ENCODE measurements around the gene GRM7. TPM values are rescaled to one million over a fixed set of nuclear protein-coding genes. Genes with fewer than 3 reads are reported as not detected.

Gene GRM7
- total and polyA plus RNA-seq, 9 of the 15 experiments (the other 6 are each of a cell fraction or from before 2014, with no cell fraction given), result not detected

- no peaks in the 10 kb centered on the region for H3K27me3 ChIP-seq (ENCODE audit: control insufficient read depth in 2 of 2, insufficient read depth in 2 of 2, low read length in 2 of 2)
- no peaks in the 10 kb centered on the region for H3K4me1 ChIP-seq (replicated peaks in 1 of 2; ENCODE audit: control insufficient read depth in 2 of 2, insufficient read depth in 2 of 2, low read length in 2 of 2)
- ChIA-PET CTCF (ENCODE audit: low intra/inter-chr PET ratio) (no interaction called here), POLR2A (no interaction called here)
- no peak overlapping the region for H3K4me2 ChIP-seq (ENCODE audit: insufficient read depth, low read length)
- TF ChIP-seq CHD4 (IDR thresholded peaks at IDR 0.05; ENCODE audit: insufficient read depth, insufficient replicate concordance, low read depth, low read length, poor library complexity, severe bottlenecking), result no peak
- no peak for TF ChIP-seq HDAC8 (tag; IDR thresholded peaks at IDR 0.05)
- TF ChIP-seq ZFPM2 (CRISPR knock-in tag; IDR thresholded peaks at IDR 0.05), result no peak
- TF ChIP-seq FOXA1 (IDR thresholded peaks at IDR 0.05; ENCODE audit: borderline replicate concordance), result no peak
- TF ChIP-seq HDAC2 (IDR thresholded peaks at IDR 0.05), result no peak
- no peak for TF ChIP-seq CHAMP1 (IDR thresholded peaks at IDR 0.05)
- no peak for TF ChIP-seq AFF4 (CRISPR knock-in tag; IDR thresholded peaks at IDR 0.05)
- in situ Hi-C loops (cut with MboI), result no loop called here
- H4K20me1 ChIP-seq (replicated peaks; ENCODE audit: control insufficient read depth, insufficient read depth, low read length), result no peaks in the 10 kb centered on the region
- no peaks in the 10 kb centered on the region for H3K9me1 ChIP-seq (ENCODE audit: control insufficient read depth, insufficient read depth, low read length)
- WGBS (ENCODE audit: insufficient coverage, low coverage, missing lambda C conversion rate), result 3% methylated on average over 2 of the region's 2 CpGs
- H3K9me3 ChIP-seq (replicated peaks; ENCODE audit: control insufficient read depth, insufficient read depth, low read depth, low read length), result no peaks in the 10 kb centered on the region; the same call in none of the 2 replicates
- H3K27ac ChIP-seq (ENCODE audit: extremely low read depth, low read depth, low read length), result no peak overlapping the region
- no TSS peak for BruUV-seq (replicated peaks)
- H3K79me2 ChIP-seq (ENCODE audit: control insufficient read depth, insufficient read depth, low read length), result no peaks in the 10 kb centered on the region
- no peak for DNase-seq (ENCODE audit: extremely low read depth in 1 of 4, low spot score in 3 of 4)
- no peak overlapping the region for H3K9ac ChIP-seq (ENCODE audit: insufficient read depth in 1 of 2, low read depth in 2 of 2, low read length in 2 of 2)
- no peak for ATAC-seq
- H2AFZ ChIP-seq (ENCODE audit: low read depth, low read length), result no peak overlapping the region
- H3K36me3 ChIP-seq (ENCODE audit: control insufficient read depth, insufficient read depth, low read length), result no peaks in the 10 kb centered on the region
- intact Hi-C loops (cut with micrococcal nuclease), result no loop called here
- no peak overlapping the region for H3K4me3 ChIP-seq
- no peak for FAIRE-seq
Measured at GRCh38 chr3:7508821-7509220, 647.9 kb downstream of the GRM7 start.

Measured in K562 (cell line).